Activated CD8-positive, alpha-beta memory T cell treated with anti-CD3 and anti-CD28 coated beads, Interleukin-2, amount 10 ng/mL, durations not matched to agents 7 days and 5 days (primary cell): ENCODE data around the gene HYAL1. TPM values are rescaled to one million over a fixed set of nuclear protein-coding genes. Genes with fewer than 3 reads are reported as not detected.
"Not testable (repeated sequence)": the region's sequence is repeated elsewhere in the genome, so short reads cannot be mapped to it uniquely, and the experiment has no call there.

Experiments
- ATAC-seq: fragments of 150-1000 bp; cut with Tn5 transposase; one replicate; pipeline ENCODE4 v1.10.0; 2021; ENCODE audit warnings: moderate library complexity
- CTCF ChIA-PET: fragments of 350-600 bp; sonication (Branson Sonifier 250); formaldehyde crosslinking; loops from one replicate; lab custom pipeline; 2021; ENCODE audit warnings: antibody characterized with exemption; lab: Charles Lee
- DNase-seq: peaks from one replicate; pipeline ENCODE4 v3.0.0-alpha.2; 2020
- H3K27ac Mint-ChIP-seq: one replicate; pipeline ENCODE4 v1.8.0; 2021; ENCODE audit warnings: mild to moderate bottlenecking, mixed read lengths
- H3K27me3 Mint-ChIP-seq: one replicate; pipeline ENCODE4 v1.8.0; 2021; ENCODE audit warnings: mixed read lengths
- H3K36me3 Mint-ChIP-seq: one replicate; pipeline ENCODE4 v1.8.0; 2021; ENCODE audit warnings: mild to moderate bottlenecking, mixed read lengths
- H3K4me1 Mint-ChIP-seq: one replicate; pipeline ENCODE4 v1.8.0; 2021; ENCODE audit warnings: mixed read lengths
- H3K4me3 Mint-ChIP-seq: one replicate; pipeline ENCODE4 v1.8.0; 2021; ENCODE audit warnings: mild to moderate bottlenecking, moderate library complexity, mixed read lengths
- H3K9me3 Mint-ChIP-seq: one replicate; pipeline ENCODE4 v1.8.0; 2022; ENCODE audit warnings: low read depth, mixed read lengths
- total RNA-seq, 2 experiments: library from RNA; stranded (reverse); gene quantifications; one replicate each; pipeline ENCODE4 v1.2.3, GENCODE V29; 2021

HYAL1 gene
- total RNA-seq, 2 experiments from 2014 or later, result 0.14 to 0.15 TPM

DNA sequence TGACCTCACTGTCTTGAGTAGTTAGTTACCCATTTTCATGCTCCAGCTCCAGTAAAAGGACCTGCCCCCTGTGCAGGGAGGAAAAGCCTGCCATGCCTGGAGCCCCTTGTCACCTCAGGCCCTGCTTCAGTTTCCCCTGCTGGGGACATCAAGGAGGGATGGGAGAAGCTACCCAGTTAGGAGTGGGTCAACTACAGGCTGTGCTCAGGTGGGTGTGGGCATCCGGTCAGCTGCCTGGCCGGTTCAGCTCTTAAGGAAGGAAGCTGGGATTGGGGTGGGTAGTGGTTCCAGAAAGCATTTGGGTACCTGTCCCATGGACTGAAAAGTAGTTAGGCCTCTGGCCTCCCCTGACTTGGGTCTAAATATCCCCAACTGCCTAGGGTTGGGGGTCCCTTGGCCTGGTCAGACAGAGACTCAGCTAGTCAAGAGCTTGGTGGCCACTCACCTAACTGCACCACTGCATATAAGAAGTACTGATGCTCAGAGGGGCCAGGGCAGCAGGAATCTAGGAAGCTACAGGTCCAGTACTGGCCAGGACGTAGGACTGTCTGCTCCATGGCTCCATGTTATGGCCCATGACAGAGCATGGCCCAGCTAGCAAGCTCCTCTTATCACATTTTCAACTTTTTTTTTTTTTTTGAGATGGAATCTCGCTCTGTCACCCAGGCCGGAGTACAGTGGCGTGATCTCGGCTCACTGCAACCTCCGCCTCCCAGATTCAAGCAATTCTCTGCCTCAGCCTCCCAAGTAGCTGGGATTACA, 23.9 kb downstream of the HYAL1 start:
- ATAC-seq (no peak), DNase-seq (no peak)
- Mint-ChIP-seq H3K27me3 (peaks cover 35% of the 10 kb centered on the region), H3K9me3 (no peaks in the 10 kb centered on the region), H3K4me1 (peaks cover 15% of the 10 kb centered on the region), H3K4me3 (no peak overlapping the region), H3K27ac (no peak overlapping the region), H3K36me3 (no peaks in the 10 kb centered on the region)
- CTCF ChIA-PET, result interaction anchor here (1.0 to 4.2 kb wide), 8 partner anchors 14 to 85 kb away, joined by 3 to 12 read pairs (median 5); partner anchors contain the start of genes HYAL3, NAA80 and TUSC2

DNA sequence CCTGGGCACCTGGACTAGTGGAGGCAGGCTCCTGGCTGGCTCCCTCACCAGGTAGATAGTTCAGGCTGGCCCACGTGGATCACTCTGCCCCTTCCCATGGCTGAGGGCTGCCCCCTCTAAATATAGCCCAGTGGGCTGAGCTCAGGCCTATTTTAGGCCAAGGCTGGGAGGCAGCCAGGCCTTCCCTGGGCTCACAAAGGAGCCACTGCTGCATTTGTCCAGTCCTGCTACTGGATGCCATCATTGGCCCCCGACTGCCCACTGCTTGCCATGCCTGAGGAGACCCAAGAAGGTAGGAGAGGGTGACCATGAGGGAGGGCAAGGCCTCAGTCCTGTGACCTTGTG, 24.5 kb downstream of the HYAL1 start, which contains the start of gene LSMEM2:
TSS of gene LSMEM2 (plus strand) at position 208 of the 345 bp plus-strand sequence. CDS start at position 235, 27 bp downstream.
- no peaks in the 10 kb centered on the region for H3K36me3 Mint-ChIP-seq
- CTCF ChIA-PET, result interaction anchor here (1.0 to 4.2 kb wide), 7 partner anchors 13 to 84 kb away, joined by 3 to 12 read pairs (median 5); partner anchors contain the start of gene TUSC2
- H3K27me3 Mint-ChIP-seq, result peaks cover 40% of the 10 kb centered on the region
- no peak within 1 kb of the TSS for H3K27ac Mint-ChIP-seq
- ATAC-seq (no peak), DNase-seq (no peak)
- no peaks in the 10 kb centered on the region for H3K9me3 Mint-ChIP-seq
- no peak within 1 kb of the TSS for H3K4me3 Mint-ChIP-seq
- H3K4me1 Mint-ChIP-seq, result peaks cover 20% of the 10 kb centered on the region

DNA sequence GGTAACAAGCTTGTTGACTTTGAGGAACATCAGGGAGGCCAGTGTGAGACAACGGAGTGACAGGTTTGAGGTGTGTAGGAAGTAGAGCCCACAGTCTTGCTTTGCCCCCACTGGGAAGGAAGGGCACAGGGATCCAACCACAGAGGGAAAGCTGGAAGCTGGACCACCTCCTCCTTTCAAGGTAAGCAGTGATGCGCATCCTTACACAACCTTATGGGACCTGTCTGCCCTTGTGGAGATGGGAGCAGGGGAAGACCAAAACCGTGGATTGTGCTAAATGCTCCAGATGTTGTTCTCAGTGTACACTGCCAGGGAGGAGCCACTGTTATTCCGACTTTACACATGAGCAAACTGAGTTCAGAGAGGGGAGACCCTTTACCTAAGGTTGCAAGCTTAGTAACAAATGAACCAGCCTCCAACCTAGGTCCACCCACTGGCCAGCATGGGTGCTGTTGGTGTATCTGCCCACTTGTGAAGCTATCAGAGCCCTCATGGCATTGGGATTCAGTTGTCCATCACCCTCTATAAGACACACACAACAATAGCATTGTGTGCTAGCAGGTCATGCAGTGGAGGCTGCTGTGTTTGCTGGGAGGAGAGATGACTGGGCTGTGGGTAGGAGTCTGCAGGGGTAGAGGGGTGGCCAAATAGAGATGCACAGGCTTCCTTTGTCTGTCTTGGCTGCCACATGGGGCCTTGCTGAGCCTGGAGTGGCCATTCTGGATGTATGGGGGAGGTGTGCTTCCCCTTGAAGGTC, 25.1 kb downstream of the HYAL1 start:
- H3K27ac Mint-ChIP-seq, result no peak overlapping the region
- H3K27me3 Mint-ChIP-seq, result peaks cover 43% of the 10 kb centered on the region
- H3K9me3 Mint-ChIP-seq, result no peaks in the 10 kb centered on the region
- CTCF ChIA-PET, result interaction anchor here (1.0 to 4.2 kb wide), 8 partner anchors 12 to 84 kb away, joined by 3 to 14 read pairs (median 4); partner anchors contain the start of genes HYAL3 and NAA80
- H3K36me3 Mint-ChIP-seq, result no peaks in the 10 kb centered on the region
- H3K4me3 Mint-ChIP-seq, result no peak overlapping the region
- peaks cover 23% of the 10 kb centered on the region for H3K4me1 Mint-ChIP-seq
- ATAC-seq (no peak), DNase-seq (no peak)

DNA sequence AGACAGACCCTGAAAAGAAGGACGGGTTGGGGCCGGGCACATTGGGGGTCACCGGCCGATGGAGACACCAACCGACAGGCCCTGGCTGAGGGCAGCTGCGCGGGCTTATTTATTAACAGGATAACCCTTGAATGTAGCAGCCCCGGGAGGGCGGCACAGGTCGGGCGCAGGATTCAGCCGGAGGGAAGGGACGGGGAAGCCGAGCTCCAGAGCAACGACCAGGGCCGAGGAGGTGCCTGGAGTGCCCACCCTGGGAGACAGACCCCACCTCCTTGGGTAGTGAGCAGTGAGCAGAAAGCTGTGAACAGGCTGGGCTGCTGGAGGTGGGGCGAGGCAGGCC, 26.6 kb downstream of the HYAL1 start:
- Mint-ChIP-seq H3K36me3 (no peaks in the 10 kb centered on the region), H3K4me3 (no peak overlapping the region), H3K27ac (no peak overlapping the region), H3K9me3 (no peaks in the 10 kb centered on the region), H3K27me3 (peaks cover 48% of the 10 kb centered on the region), H3K4me1 (peaks cover 29% of the 10 kb centered on the region)
- CTCF ChIA-PET, result interaction anchor here (0.6 to 4.2 kb wide), 7 partner anchors 16 to 98 kb away, joined by 3 to 16 read pairs (median 6); partner anchors contain the start of genes HYAL3 and NAA80
- ATAC-seq (no peak), DNase-seq (no peak)

DNA sequence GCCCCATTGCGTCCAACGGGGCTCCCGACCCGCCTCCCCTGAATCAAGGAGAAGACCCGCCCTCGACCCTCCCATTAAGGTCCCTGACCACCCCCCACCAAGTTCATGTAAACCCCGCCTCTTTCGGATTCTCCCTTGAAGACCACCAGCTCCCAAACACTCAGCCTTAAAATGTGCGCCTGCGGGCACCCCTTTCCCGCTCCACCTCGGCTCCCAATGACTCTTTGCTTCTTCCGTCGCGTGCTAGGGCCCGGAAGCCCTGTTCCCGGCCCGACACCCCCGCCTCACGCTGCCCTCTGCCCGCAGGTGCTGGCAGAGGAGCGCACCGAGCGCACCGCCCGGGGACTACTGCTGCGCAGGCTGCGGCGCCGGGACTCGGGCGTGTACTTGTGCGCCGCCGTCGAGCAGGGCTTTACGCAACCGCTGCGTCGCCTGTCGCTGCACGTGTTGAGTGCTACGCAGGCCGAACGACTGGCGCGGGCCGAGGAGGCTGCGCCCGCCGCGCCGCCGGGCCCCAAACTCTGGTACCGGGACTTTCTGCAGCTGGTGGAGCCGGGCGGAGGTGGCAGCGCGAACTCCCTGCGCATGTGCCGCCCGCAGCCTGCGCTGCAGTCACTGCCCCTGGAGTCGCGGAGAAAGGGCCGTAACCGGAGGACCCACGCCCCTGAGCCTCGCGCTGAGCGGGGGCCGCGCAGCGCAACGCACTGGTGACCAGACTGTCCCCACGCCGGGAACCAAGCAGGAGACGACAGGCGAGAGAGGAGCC, 27.2 kb downstream of the HYAL1 start:
- no peak for DNase-seq
- Mint-ChIP-seq H3K36me3 (no peaks in the 10 kb centered on the region), H3K4me3 (no peak overlapping the region), H3K27ac (no peak overlapping the region), H3K9me3 (no peaks in the 10 kb centered on the region), H3K27me3 (peaks cover 48% of the 10 kb centered on the region), H3K4me1 (peaks cover 32% of the 10 kb centered on the region)
- no peak for ATAC-seq
- CTCF ChIA-PET, result interaction anchor here (1.0 to 4.2 kb wide), 10 partner anchors 12 to 84 kb away, joined by 4 to 21 read pairs (median 13); partner anchors contain the start of genes GNAI2, HYAL2 and IFRD2

DNA sequence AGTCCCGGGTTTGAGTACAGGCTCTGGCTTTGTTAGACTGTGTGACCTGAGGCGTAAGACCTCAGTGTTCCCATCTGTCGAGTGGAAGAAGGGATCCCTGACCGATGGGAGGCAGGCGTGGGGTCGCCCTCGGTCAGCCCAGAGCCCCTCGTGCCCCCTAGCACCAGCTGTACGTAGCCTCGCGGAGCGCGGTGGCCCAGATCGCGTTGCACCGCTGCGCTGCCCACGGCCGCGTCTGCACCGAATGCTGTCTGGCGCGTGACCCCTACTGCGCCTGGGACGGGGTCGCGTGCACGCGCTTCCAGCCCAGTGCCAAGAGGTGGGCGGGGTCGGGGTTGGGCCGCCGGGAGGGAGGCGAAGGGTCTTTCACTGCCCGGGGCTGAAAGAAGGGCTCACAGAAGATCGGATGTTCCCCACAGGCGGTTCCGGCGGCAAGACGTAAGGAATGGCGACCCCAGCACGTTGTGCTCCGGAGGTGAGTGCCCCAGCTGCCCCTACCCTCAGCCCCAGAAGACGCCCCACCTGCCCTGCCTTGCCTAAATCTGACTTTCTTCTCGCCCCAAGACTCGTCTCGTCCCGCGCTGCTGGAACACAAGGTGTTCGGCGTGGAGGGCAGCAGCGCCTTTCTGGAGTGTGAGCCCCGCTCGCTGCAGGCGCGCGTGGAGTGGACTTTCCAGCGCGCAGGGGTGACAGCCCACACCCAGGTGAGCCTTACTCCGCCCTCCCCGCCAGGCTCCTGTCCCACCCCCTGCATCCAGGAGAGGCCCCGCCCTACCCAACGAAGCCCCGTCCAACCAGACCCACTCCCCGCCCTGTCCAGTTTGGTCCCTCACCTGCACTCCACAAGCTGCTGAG, 28.0 kb downstream of the HYAL1 start:
- H3K9me3 Mint-ChIP-seq, result no peaks in the 10 kb centered on the region
- H3K4me3 Mint-ChIP-seq, result no peak overlapping the region
- peaks cover 48% of the 10 kb centered on the region for H3K27me3 Mint-ChIP-seq
- H3K36me3 Mint-ChIP-seq, result no peaks in the 10 kb centered on the region
- no peak for DNase-seq
- CTCF ChIA-PET, result interaction anchor here (0.6 to 6.9 kb wide), 26 partner anchors 12 to 89 kb away, joined by 3 to 84 read pairs (median 5); partner anchors contain the start of genes GNAI2, HYAL2, HYAL3 and IFRD2
- no peak for ATAC-seq
- H3K27ac Mint-ChIP-seq, result no peak overlapping the region
- peaks cover 32% of the 10 kb centered on the region for H3K4me1 Mint-ChIP-seq

DNA sequence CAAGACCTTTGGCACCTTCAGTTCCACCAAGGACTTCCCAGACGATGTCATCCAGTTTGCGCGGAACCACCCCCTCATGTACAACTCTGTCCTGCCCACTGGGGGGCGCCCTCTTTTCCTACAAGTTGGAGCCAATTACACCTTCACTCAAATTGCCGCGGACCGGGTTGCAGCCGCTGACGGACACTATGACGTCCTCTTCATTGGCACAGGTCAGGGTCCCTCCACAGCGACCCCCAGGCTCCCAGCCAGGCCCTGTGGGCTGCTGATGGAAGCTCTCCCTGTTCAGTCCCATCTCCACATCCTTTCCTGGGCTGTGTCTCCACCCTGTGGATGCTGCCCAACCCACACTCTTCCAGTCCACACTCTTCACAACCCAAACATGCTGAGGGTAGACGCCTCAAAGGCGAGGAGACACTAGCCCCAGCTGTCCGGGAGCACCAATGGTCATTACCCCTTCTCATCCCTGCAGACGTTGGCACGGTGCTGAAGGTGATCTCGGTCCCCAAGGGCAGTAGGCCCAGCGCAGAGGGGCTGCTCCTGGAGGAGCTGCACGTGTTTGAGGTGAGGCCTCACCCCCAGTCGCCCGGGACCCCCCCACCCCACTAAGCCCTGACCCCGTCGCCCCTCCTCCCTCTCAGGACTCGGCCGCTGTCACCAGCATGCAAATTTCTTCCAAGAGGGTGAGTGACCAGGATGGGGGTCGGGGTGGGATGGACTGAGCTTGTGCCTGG, 28.8 kb downstream of the HYAL1 start:
- CTCF ChIA-PET, result interaction anchor here (0.6 to 6.9 kb wide), 21 partner anchors 11 to 90 kb away, joined by 3 to 84 read pairs (median 5); partner anchors contain the start of genes GNAI2, HYAL2, HYAL3 and IFRD2
- Mint-ChIP-seq H3K4me1 (peaks cover 32% of the 10 kb centered on the region), H3K27ac (peak overlapping the region; percentile 3), H3K36me3 (no peaks in the 10 kb centered on the region), H3K27me3 (peaks cover 48% of the 10 kb centered on the region), H3K9me3 (no peaks in the 10 kb centered on the region), H3K4me3 (no peak overlapping the region)
- DNase-seq (peak; percentile 87), ATAC-seq (peak; percentile 53)

DNA sequence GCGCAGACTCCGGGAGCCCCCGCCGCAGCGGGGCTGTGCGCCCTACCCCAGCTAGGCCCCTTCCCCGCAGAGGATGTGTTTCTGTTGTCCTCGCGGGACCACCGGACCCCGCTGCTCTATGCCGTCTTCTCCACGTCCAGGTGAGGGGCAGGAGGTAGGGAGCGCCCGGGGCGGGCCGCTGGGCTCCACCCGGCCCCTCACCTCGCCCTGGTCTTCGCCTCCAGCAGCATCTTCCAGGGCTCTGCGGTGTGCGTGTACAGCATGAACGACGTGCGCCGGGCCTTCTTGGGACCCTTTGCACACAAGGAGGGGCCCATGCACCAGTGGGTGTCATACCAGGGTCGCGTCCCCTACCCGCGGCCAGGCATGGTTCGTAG, 29.7 kb downstream of the HYAL1 start:
- Mint-ChIP-seq H3K9me3 (no peaks in the 10 kb centered on the region), H3K4me1 (peaks cover 32% of the 10 kb centered on the region), H3K4me3 (no peak overlapping the region), H3K27ac (no peak overlapping the region), H3K36me3 (no peaks in the 10 kb centered on the region), H3K27me3 (peaks cover 50% of the 10 kb centered on the region)
- DNase-seq (no peak), ATAC-seq (no peak)
- CTCF ChIA-PET, result interaction anchor here (0.7 to 6.9 kb wide), 7 partner anchors 10 to 47 kb away, joined by 3 to 84 read pairs (median 9); partner anchors contain the start of genes HYAL3, IFRD2 and NAA80

DNA sequence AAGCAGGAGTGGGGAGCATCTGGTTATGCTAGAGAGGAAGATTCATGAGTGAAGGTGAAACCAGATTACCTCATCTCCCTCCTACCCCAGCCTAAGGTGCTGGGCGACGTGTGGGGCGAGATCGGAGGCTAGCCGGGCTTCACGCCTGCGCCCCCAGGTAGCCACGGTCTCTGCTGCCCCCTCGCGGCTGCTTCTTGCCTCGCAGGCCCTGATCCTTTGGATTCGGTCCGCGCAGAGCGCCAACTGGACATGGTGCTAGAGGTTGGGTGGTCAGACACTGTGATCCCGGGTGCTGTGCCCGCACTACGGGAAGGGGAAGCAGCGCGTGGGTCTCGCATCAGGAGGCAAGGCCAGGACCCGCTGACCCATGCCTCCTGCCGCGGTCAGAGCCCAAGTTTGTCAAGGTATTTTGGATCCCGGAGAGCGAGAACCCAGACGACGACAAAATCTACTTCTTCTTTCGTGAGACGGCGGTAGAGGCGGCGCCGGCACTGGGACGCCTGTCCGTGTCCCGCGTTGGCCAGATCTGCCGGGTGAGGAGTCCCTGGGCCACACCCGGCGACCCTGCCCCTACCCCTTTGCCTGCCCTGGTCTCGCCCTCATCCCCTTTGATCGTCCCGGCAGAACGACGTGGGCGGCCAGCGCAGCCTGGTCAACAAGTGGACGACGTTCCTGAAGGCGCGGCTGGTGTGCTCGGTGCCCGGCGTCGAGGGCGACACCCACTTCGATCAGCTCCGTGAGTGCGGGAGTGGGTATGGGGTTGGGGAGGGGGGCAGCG, 30.3 kb downstream of the HYAL1 start:
- ATAC-seq, result peak; percentile 89
- Mint-ChIP-seq H3K27me3 (peaks cover 54% of the 10 kb centered on the region), H3K9me3 (no peaks in the 10 kb centered on the region), H3K27ac (no peak overlapping the region), H3K36me3 (no peaks in the 10 kb centered on the region), H3K4me1 (peaks cover 32% of the 10 kb centered on the region), H3K4me3 (peak overlapping the region; percentile 58)
- CTCF ChIA-PET, result interaction anchor here (0.7 to 7.4 kb wide), 13 partner anchors 9 to 120 kb away, joined by 3 to 84 read pairs (median 5); partner anchors contain the start of genes HYAL3, IFRD2 and NAA80
- peak; percentile 92 for DNase-seq

DNA sequence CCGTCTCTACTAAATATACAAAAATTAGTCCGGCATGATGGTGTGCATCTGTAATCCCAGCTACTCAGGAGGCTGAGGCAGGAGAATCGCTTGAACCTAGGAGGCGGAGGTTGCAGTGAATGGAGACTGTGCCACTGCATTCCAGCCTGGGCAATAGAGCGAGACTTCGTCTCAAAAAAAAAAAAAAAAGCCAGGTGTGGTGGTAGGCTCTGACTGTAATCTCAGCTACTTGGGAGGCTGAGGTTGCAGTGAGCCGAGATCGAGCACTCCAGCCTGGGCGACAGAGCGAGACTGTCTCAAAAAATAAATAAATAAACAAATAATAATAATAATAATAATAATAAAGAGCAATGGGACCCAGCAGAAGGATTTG, 30.9 kb downstream of the HYAL1 start:
- not testable (repeated sequence) for H3K9me3 Mint-ChIP-seq, H3K4me3 Mint-ChIP-seq, DNase-seq, ATAC-seq, H3K27ac Mint-ChIP-seq, H3K36me3 Mint-ChIP-seq
- Mint-ChIP-seq H3K27me3 (peaks cover 54% of the 10 kb centered on the region), H3K4me1 (peaks cover 32% of the 10 kb centered on the region)
- CTCF ChIA-PET, result interaction anchor here (0.9 to 7.4 kb wide), 13 partner anchors 10 to 120 kb away, joined by 3 to 84 read pairs (median 4); partner anchors contain the start of genes GNAI2 and IFRD2
